Measurements from ENCODE around the gene WDHD1. TPM values are rescaled to one million over a fixed set of nuclear protein-coding genes. Genes with fewer than 3 reads are reported as not detected.

WDHD1 gene
- total RNA-seq, 1 donor, result 4.3 TPM

- H3K36me3 ChIP-seq (ENCODE audit: insufficient read depth, low read length), result peaks cover 48% of the 10 kb centered on the region
Observed at GRCh38 chr14:55057919-55058318, 31.0 kb upstream of the WDHD1 start.

GRCh38 chr14:55054098-55054497 is 27.2 kb upstream of the WDHD1 start:
- Histone ChIP-seq H3K27me3 (ENCODE audit: insufficient read depth, low read length) (no peaks in the 10 kb centered on the region), H3K4me2 (ENCODE audit: insufficient read depth, low read length) (no peak overlapping the region), H4K20me1 (ENCODE audit: insufficient read depth, low read length) (peaks cover 43% of the 10 kb centered on the region), H3K9me3 (ENCODE audit: low read depth, low read length) (no peaks in the 10 kb centered on the region), H3K79me2 (ENCODE audit: insufficient read depth, low read length) (peaks cover 76% of the 10 kb centered on the region), H3K4me3 (ENCODE audit: insufficient read depth, low read length) (no peak overlapping the region), H3K36me3 (ENCODE audit: insufficient read depth, low read length) (peaks cover 26% of the 10 kb centered on the region), H3K27ac (ENCODE audit: low read depth, low read length) (no peak overlapping the region), H3K4me1 (ENCODE audit: insufficient read depth, low read length) (peaks cover 22% of the 10 kb centered on the region), H2AFZ (ENCODE audit: low read length) (no peak overlapping the region)
- TF ChIP-seq CTCF (IDR thresholded peaks at IDR 0.05; ENCODE audit: extremely low read depth, low read depth, low read length), result no peak
- DNase-seq (ENCODE audit: insufficient read length, low spot score, missing footprints), result no peak

More at GRCh38 chr14:55057919-55058318, 31.0 kb upstream of the WDHD1 start:
- peaks cover 8% of the 10 kb centered on the region for H3K4me1 ChIP-seq (ENCODE audit: insufficient read depth, low read length)
- no peak for TF ChIP-seq CTCF (IDR thresholded peaks at IDR 0.05; ENCODE audit: extremely low read depth, low read depth, low read length)
- no peak for DNase-seq (ENCODE audit: insufficient read length, low spot score, missing footprints)
- peaks cover 74% of the 10 kb centered on the region for H4K20me1 ChIP-seq (ENCODE audit: insufficient read depth, low read length)
- H3K4me3 ChIP-seq (ENCODE audit: insufficient read depth, low read length), result no peak overlapping the region
- no peak overlapping the region for H3K27ac ChIP-seq (ENCODE audit: low read depth, low read length)
- no peak overlapping the region for H2AFZ ChIP-seq (ENCODE audit: low read length)
- H3K27me3 ChIP-seq (ENCODE audit: insufficient read depth, low read length), result no peaks in the 10 kb centered on the region
- H3K9me3 ChIP-seq (ENCODE audit: low read depth, low read length), result no peaks in the 10 kb centered on the region
- no peak overlapping the region for H3K4me2 ChIP-seq (ENCODE audit: insufficient read depth, low read length)
- peaks cover 100% of the 10 kb centered on the region for H3K79me2 ChIP-seq (ENCODE audit: insufficient read depth, low read length)

- Histone ChIP-seq H2AFZ (ENCODE audit: low read length) (no peak overlapping the region), H3K4me1 (ENCODE audit: insufficient read depth, low read length) (peaks cover 22% of the 10 kb centered on the region), H3K4me3 (ENCODE audit: insufficient read depth, low read length) (peak overlapping the region; percentile 99), H3K27me3 (ENCODE audit: insufficient read depth, low read length) (no peaks in the 10 kb centered on the region), H3K9me3 (ENCODE audit: low read depth, low read length) (no peaks in the 10 kb centered on the region), H3K79me2 (ENCODE audit: insufficient read depth, low read length) (peaks cover 70% of the 10 kb centered on the region), H3K36me3 (ENCODE audit: insufficient read depth, low read length) (peaks cover 26% of the 10 kb centered on the region), H3K27ac (ENCODE audit: low read depth, low read length) (peak overlapping the region; percentile 100), H3K4me2 (ENCODE audit: insufficient read depth, low read length) (peak overlapping the region; percentile 98), H4K20me1 (ENCODE audit: insufficient read depth, low read length) (peaks cover 42% of the 10 kb centered on the region)
- DNase-seq (ENCODE audit: insufficient read length, low spot score, missing footprints), result peak; percentile 79
- no peak for TF ChIP-seq CTCF (IDR thresholded peaks at IDR 0.05; ENCODE audit: extremely low read depth, low read depth, low read length)
Observed at GRCh38 chr14:55053500-55053899, 26.6 kb upstream of the WDHD1 start.

- peak overlapping the region; percentile 98 for H3K4me2 ChIP-seq (ENCODE audit: insufficient read depth, low read length)
- H2AFZ ChIP-seq (ENCODE audit: low read length), result no peak overlapping the region
- peaks cover 65% of the 10 kb centered on the region for H3K79me2 ChIP-seq (ENCODE audit: insufficient read depth, low read length)
- no peaks in the 10 kb centered on the region for H3K27me3 ChIP-seq (ENCODE audit: insufficient read depth, low read length)
- peaks cover 37% of the 10 kb centered on the region for H4K20me1 ChIP-seq (ENCODE audit: insufficient read depth, low read length)
- peaks cover 23% of the 10 kb centered on the region for H3K36me3 ChIP-seq (ENCODE audit: insufficient read depth, low read length)
- peak overlapping the region; percentile 100 for H3K27ac ChIP-seq (ENCODE audit: low read depth, low read length)
- DNase-seq (ENCODE audit: insufficient read length, low spot score, missing footprints), result no peak
- TF ChIP-seq CTCF (IDR thresholded peaks at IDR 0.05; ENCODE audit: extremely low read depth, low read depth, low read length), result no peak
- peaks cover 22% of the 10 kb centered on the region for H3K4me1 ChIP-seq (ENCODE audit: insufficient read depth, low read length)
- H3K9me3 ChIP-seq (ENCODE audit: low read depth, low read length), result no peaks in the 10 kb centered on the region
- H3K4me3 ChIP-seq (ENCODE audit: insufficient read depth, low read length), result peak overlapping the region; percentile 99
Observed at GRCh38 chr14:55053018-55053417, 26.1 kb upstream of the WDHD1 start.

All from osteoblast (primary cell).